Measurements from ENCODE around the gene YIPF5. TPM values are rescaled to one million over a fixed set of nuclear protein-coding genes. Genes with fewer than 3 reads are reported as not detected.

Gene YIPF5
- 10 to 100 TPM; 56.0 to 75.9 (median 69.9) TPM for polyA plus RNA-seq (ENCODE audit: insufficient read length in 3 of 3)
- long read RNA-seq, donor 1, transcript YIPF5-201 (6 exons, 3,147 nt): major isoform, 15 of 40 reads
- long read RNA-seq, donor 1, partial matches to known transcripts: 24 of 40 reads
- long read RNA-seq, donor 1, other reads (novel, unspliced or antisense): 0 of 40 reads
- long read RNA-seq, donor 2, transcript YIPF5-201 (6 exons, 3,147 nt): major isoform, 20 of 30 reads
- long read RNA-seq, donor 2, partial matches to known transcripts: 8 of 30 reads
- long read RNA-seq, donor 2, other reads (novel, unspliced or antisense): 0 of 30 reads
- long read RNA-seq, donor 3, transcript YIPF5-201 (6 exons, 3,147 nt): major isoform, 35 of 35 reads
- long read RNA-seq, donor 3, partial matches to known transcripts: 0 of 35 reads
- long read RNA-seq, donor 3, other reads (novel, unspliced or antisense): 0 of 35 reads
- long read RNA-seq, donor 4, transcript YIPF5-201 (6 exons, 3,147 nt): major isoform, 13 of 14 reads
- long read RNA-seq, donor 4, partial matches to known transcripts: 0 of 14 reads
- long read RNA-seq, donor 4, other reads (novel, unspliced or antisense): 0 of 14 reads
- long read RNA-seq, donor 5: 0 reads
- long read RNA-seq, donor 6, transcript YIPF5-201 (6 exons, 3,147 nt): major isoform, 24 of 25 reads
- long read RNA-seq, donor 6, partial matches to known transcripts: 0 of 25 reads
- long read RNA-seq, donor 6, other reads (novel, unspliced or antisense): 0 of 25 reads
- long read RNA-seq, donor 7, transcript YIPF5-201 (6 exons, 3,147 nt): major isoform, 27 of 29 reads
- long read RNA-seq, donor 7, partial matches to known transcripts: 0 of 29 reads
- long read RNA-seq, donor 7, other reads (novel, unspliced or antisense): 0 of 29 reads
- long read RNA-seq, donor 8: 0 reads
- long read RNA-seq, donor 9, transcript YIPF5-201 (6 exons, 3,147 nt): major isoform, 18 of 18 reads
- long read RNA-seq, donor 9, partial matches to known transcripts: 0 of 18 reads
- long read RNA-seq, donor 9, other reads (novel, unspliced or antisense): 0 of 18 reads
- long read RNA-seq, donor 10, transcript YIPF5-201 (6 exons, 3,147 nt): major isoform, 21 of 35 reads
- long read RNA-seq, donor 10, partial matches to known transcripts: 13 of 35 reads
- long read RNA-seq, donor 10, other reads (novel, unspliced or antisense): 0 of 35 reads
- long read RNA-seq, donor 11, transcript YIPF5-201 (6 exons, 3,147 nt): major isoform, 15 of 15 reads
- long read RNA-seq, donor 11, partial matches to known transcripts: 0 of 15 reads
- long read RNA-seq, donor 11, other reads (novel, unspliced or antisense): 0 of 15 reads
- long read RNA-seq, donor 12, transcript YIPF5-201 (6 exons, 3,147 nt): major isoform, 8 of 10 reads
- long read RNA-seq, donor 12, partial matches to known transcripts: 0 of 10 reads
- long read RNA-seq, donor 12, other reads (novel, unspliced or antisense): 0 of 10 reads
- long read RNA-seq, donor 13: 0 reads
- long read RNA-seq, donor 14, transcript YIPF5-201 (6 exons, 3,147 nt): major isoform, 14 of 19 reads
- long read RNA-seq, donor 14, partial matches to known transcripts: 5 of 19 reads
- long read RNA-seq, donor 14, other reads (novel, unspliced or antisense): 0 of 19 reads
- long read RNA-seq, donor 15, transcript YIPF5-201 (6 exons, 3,147 nt): major isoform, 6 of 23 reads
- long read RNA-seq, donor 15, partial matches to known transcripts: 17 of 23 reads
- long read RNA-seq, donor 15, other reads (novel, unspliced or antisense): 0 of 23 reads
- long read RNA-seq, donor 16, transcript YIPF5-201 (6 exons, 3,147 nt): major isoform, 63 of 102 reads
- long read RNA-seq, donor 16, partial matches to known transcripts: 38 of 102 reads
- long read RNA-seq, donor 16, other reads (novel, unspliced or antisense): 0 of 102 reads

DNA sequence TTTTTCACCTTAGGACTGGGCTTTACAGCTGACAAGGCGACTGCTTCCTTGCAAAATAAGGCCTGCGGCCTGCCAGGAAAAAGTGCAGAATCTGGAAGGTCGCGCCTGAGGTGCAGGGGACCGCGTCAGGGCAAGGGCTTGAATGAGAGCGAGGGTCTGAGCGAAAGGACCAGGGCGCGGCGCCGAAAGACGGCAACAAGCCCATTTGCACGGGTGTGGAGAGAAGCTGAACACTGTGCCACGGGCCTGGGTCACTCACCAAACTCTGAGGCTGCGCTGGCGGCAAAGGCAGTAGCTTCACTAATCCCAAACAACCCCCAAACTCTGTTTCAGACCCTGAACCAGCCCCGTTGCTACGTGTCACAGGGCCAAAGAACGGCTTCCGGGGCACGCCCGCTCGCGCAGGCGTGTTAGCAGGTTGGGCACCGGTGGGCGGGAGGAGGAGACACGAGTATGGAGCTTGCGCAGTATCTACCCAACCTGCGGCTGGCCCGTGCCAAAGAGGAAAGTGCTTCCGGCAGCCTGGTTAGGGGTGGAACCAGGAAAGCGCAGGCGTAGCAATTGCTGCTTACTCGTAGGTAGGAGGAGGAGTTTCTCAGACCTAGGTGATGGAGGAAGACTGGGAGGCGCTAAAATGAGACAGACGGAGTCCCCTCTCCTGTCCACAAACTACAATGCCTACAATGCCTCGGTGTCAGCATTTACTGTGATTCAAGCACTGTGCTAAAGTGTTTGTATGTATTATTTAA lies at the start of gene YIPF5, which contains the start of gene KCTD16:
Gene YIPF5, minus strand, starts transcription at position 384 of the 749 bp plus-strand sequence. CDS start 704 bp downstream, outside the sequence.
Gene KCTD16, plus strand, starts transcription at position 598 of the 749 bp plus-strand sequence.
- peak; percentile 84 to 95 (median 91) for DNase-seq (ENCODE audit: extremely low read depth in 1 of 11, low read depth in 9 of 11, low spot score in 4 of 11)

DNA sequence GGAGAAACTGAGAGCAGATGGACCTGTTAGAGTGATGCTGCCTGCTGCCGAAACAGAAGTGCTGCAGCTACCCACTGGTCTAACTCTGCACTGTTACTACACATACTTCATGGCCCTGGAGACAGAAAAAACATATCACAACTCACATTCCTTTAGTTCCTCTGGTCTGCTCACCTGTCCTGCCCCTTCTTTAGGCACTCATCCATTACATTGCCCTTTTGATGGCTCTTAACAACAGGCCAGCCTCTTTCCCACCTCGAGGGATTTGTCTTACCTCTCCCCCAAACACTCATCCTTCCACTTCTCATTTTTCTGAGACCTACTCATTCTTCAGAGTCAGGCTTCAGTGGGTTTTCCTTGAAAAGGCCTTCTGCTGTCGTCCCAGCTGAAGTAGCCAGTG lies 49.4 kb upstream of the YIPF5 start:
- no peak for DNase-seq (ENCODE audit: extremely low read depth in 1 of 11, low read depth in 9 of 11, low spot score in 4 of 11)

GRCh38 chr5:144210655-144211054 lies 40.2 kb upstream of the YIPF5 start:
- DNase-seq (ENCODE audit: extremely low read depth in 1 of 11, low read depth in 9 of 11, low spot score in 4 of 11): no peak

GRCh38 chr5:144209361-144209760 lies 38.9 kb upstream of the YIPF5 start:
- DNase-seq (ENCODE audit: extremely low read depth in 1 of 11, low read depth in 9 of 11, low spot score in 4 of 11): no peak

DNA sequence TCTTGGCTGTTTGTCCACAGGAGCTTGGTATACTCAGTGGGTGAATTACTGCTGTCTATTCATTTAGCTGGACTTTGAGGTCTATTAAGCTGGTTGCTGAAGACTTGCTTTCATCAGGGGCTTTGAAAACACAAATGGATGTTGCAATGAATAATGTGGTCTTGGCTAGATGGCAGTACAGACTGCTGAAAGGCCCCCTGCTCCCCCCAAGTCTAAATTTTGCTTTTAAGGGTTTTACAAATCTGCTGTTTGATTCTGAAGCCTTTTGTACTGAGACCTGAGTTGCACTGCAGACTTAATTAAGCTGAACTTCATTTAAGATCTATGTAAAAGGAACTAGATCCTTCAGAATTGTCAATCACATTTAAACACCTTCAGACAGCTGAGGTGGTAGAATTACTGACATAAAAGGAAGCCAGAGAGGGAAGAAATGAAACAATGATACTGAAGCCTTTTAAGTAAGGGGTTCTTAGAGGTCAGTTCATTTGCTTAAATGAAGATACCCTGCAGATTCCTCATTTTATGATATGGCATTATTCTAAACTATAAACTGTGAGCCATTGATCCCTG lies 37.5 kb upstream of the YIPF5 start:
- DNase-seq (ENCODE audit: extremely low read depth in 1 of 11, low read depth in 9 of 11, low spot score in 4 of 11): no peak

GRCh38 chr5:144206141-144206540 lies 35.7 kb upstream of the YIPF5 start:
- DNase-seq (ENCODE audit: extremely low read depth in 1 of 11, low read depth in 9 of 11, low spot score in 4 of 11): no peak

DNA sequence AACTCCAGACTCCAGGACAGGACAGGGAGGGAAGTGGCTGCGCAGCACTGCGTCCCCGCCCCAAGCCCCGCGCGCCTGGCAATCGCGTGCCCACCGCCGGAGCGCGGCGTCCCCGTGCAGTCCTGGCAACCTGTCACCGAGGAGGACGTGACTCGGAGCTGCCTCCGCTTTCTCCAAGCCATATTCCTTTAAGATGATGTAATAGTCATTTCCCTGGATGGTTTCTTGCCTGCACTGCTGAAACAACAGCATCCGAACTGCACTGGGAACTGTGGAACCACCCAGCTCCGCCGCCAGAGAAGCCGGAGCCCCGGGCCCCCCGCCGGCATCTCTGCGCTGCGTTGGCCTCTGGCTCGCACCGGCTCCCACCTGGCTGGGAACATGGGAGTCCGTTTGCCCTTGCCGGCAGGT lies 34.7 kb upstream of the YIPF5 start:
- DNase-seq (ENCODE audit: extremely low read depth in 1 of 11, low read depth in 9 of 11, low spot score in 4 of 11): no peak

DNA sequence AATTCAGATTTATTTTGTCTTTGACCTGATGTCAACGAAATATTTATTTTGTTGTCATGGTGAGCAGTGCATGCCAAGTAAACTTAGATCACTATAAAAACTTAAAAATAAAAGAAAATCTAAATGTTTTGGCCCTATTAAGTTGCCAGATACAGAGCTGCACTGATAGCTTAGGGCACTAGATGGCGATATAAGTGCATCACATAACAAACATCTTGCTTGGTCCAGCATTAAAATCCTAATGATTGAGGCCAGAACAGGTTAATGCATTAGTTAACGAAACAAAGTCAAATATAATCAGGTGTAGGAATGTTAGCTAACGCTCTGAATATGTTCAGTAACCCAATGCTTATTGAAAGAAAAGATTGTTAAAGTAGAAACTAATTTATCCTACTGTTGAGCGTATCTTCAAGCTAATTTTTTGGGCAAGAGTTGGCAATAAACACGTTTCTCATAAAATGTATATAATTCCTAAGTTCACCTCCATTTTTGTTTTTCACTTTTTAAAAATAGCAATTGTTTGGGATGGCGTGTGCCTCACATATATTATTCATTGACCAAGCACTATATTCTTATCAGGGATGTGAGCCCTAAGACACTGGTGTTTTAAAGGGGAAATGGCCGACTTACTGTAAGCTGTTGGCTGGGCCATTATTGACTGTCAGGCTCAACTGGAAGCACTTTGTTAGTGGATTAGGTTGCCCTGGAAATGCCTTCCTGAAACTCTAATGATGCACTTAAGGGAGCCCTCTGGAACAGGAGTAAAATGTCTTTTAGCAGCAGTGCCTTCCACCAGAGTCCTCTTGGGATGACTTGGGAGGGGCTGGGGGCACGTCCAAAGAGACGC lies 33.5 kb upstream of the YIPF5 start:
- peak in 8 of 11 donors; percentile 44 to 76 (median 66) for DNase-seq (ENCODE audit: extremely low read depth in 1 of 11, low read depth in 9 of 11, low spot score in 4 of 11)

- DNase-seq (ENCODE audit: extremely low read depth in 1 of 11, low read depth in 9 of 11, low spot score in 4 of 11): no peak
Observed at GRCh38 chr5:144202726-144203125, 32.3 kb upstream of the YIPF5 start.

GRCh38 chr5:144202072-144202471 lies 31.6 kb upstream of the YIPF5 start:
- DNase-seq (ENCODE audit: extremely low read depth in 1 of 11, low read depth in 9 of 11, low spot score in 4 of 11): no peak

DNA sequence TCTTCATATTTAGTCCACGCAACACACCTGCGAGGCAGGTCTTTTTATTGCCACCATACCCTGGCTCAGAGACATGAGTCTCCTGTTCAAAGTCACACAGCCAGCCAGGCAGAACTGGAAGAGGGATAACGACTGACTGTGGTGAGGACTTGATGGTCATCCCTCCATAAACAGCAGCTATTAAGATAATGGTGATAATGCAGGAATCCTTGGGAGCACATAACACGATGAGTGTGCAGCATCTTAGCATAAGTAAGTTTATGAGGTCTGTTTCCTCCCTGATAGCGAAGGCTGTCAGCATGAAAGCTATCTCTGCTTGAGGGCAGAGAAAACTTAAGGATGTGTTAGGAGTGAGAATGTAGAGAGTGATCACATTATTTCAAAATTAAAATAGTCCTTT lies 31.1 kb upstream of the YIPF5 start:
- no peak for DNase-seq (ENCODE audit: extremely low read depth in 1 of 11, low read depth in 9 of 11, low spot score in 4 of 11)

DNA sequence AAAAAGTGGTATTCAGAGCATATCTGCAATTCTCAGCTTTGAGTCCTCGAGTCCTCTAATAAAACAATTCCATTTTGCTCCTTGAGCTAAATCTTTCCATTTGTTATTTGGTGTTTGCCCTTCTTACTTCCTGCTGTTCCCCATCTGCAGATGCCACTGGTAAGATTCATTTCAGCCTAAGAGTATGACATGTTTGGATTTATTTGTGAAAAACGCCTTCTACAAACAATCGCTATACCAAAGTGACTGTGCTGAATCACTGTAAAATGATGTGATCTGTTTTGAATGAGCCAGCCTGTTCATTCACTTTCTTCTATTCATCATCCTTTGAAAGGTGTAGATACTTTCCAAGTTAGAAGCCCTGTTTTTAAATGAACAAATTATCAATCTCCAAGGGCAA lies 27.9 kb upstream of the YIPF5 start:
- no peak for DNase-seq (ENCODE audit: extremely low read depth in 1 of 11, low read depth in 9 of 11, low spot score in 4 of 11)

DNA sequence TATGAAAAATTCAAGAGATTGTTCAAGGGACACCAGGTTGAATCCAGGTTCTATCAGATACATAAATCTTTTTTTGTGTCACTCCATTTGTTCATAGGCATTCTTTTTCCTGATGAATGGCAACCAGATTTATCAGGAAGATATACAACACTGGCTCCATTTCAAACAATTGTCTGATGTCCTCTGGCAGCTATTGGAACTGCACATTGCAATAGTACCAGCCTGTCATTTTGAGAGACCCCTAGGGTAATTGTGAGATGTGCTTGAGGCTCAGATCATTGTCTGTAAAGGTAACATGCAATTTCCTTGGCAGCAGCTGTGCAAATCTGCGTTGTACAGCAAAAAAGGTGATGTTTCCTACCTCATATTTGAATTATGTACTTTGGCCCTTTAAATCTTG lies 26.2 kb upstream of the YIPF5 start:
- DNase-seq (ENCODE audit: extremely low read depth in 1 of 11, low read depth in 9 of 11, low spot score in 4 of 11): no peak

DNA sequence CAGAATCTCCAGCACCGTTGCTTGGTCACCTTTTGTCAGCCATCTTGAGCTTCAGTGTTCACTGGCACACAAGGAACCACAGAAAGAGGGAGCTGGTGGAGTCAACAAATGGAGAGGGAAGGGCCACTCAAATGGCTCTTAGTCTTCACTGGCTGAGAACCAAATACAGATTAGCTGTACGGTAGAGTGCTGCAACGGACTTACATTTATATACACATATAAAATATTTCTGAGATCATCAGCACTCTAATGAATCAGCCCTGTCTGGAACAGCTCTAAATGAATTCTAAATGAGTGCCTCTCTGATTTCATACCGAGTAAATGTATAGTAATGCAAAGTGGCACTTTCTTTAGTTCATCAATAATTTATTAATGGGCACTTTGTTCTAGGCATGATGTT lies 25.0 kb upstream of the YIPF5 start:
- DNase-seq (ENCODE audit: extremely low read depth in 1 of 11, low read depth in 9 of 11, low spot score in 4 of 11): no peak

DNA sequence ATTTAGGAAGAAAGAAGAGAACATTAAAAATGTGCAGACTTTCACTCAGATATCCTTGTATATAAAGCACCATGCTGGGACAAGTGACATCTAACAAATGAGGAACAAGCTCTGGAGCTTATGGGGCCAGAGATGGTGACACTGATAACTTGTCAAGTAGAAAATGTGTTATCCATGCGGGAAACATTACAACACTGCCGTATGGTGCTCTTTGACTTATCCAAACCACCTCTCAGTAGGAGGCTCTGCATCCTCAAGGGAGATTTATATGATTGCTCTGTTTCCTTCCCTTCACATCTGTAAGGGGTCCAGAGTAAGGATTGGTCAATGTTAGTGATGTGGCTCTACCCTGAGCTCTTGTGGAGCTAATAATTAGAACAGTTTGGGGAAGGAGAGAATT lies 23.7 kb upstream of the YIPF5 start:
- DNase-seq (ENCODE audit: extremely low read depth in 1 of 11, low read depth in 9 of 11, low spot score in 4 of 11): no peak

- no peak for DNase-seq (ENCODE audit: extremely low read depth in 1 of 11, low read depth in 9 of 11, low spot score in 4 of 11)
Observed at GRCh38 chr5:144192661-144193060, 22.2 kb upstream of the YIPF5 start.
